Measurements from ENCODE around the gene STK10.

GRCh38 chr5:172211676-172212075, 23.7 kb upstream of the STK10 start:
- TF ChIP-seq POLR2AphosphoS5 (IDR thresholded peaks at IDR 0.05) (no peak), CTCF (IDR thresholded peaks at IDR 0.05) (no peak), EP300 (IDR thresholded peaks at IDR 0.05) (no peak), POLR2A (IDR thresholded peaks at IDR 0.05) (no peak)
